Panc1 (cell line): ENCODE measurements around the gene CDH26. TPM values are rescaled to one million over a fixed set of nuclear protein-coding genes. Genes with fewer than 3 reads are reported as not detected.

Source experiments
- ATAC-seq: fragments of 200-7000 bp; cut with Tn5 transposase; 2 replicates; pipeline ENCODE4 v1.9.1; 2020; ENCODE audit warnings: mild to moderate bottlenecking, moderate library complexity
- BruUV-seq: library from RNA; stranded (reverse); fragments of 400-500 nt; replicated peaks from 2 replicates; lab custom pipeline; 2021; lab: Mats Ljungman, UMichigan
- CTCF ChIA-PET: fragments of 300-600 bp; sonication (Branson Sonifier 250); formaldehyde crosslinking; loops from one replicate; lab custom pipeline; 2022; ENCODE audit warnings: antibody characterized with exemption; lab: Charles Lee
- POLR2A ChIA-PET: fragments of 300-600 bp; sonication (Branson Sonifier 250); formaldehyde crosslinking; loops from one replicate; lab custom pipeline; 2022; ENCODE audit warnings: antibody characterized with exemption; lab: Charles Lee
- DNase-seq: peaks from one replicate; pipeline ENCODE4 v3.0.0-alpha.2; 2010; ENCODE audit warnings: low read depth, low spot score
- H3K27ac ChIP-seq: 2 replicates; pipeline ENCODE4 v1.5.1; 2011; ENCODE audit warnings: mild to moderate bottlenecking, low read length, inconsistent platforms
- H3K27me3 ChIP-seq: fragments of 200-500 bp; sonication (Bioruptor generic); 2 replicates; pipeline ENCODE4 v1.6.0; 2014; ENCODE audit warnings: low read length, inconsistent platforms; ENCODE audit not compliant: control insufficient read depth, insufficient read depth
- H3K36me3 ChIP-seq: fragments of 200-500 bp; sonication (Bioruptor generic); 2 replicates; pipeline ENCODE4 v1.5.1; 2014; ENCODE audit warnings: inconsistent platforms, mild to moderate bottlenecking, low read length, moderate library complexity; ENCODE audit not compliant: control insufficient read depth, insufficient read depth
- H3K4me1 ChIP-seq: 2 replicates; pipeline ENCODE4 v1.5.1; 2011; ENCODE audit warnings: inconsistent platforms, mild to moderate bottlenecking, low read length, moderate library complexity; ENCODE audit not compliant: control insufficient read depth, insufficient read depth
- H3K4me3 ChIP-seq, 2 experiments: 2 replicates each; pipeline ENCODE4 v1.5.1; 2011 to 2012; ENCODE audit warnings: low read depth in 2 of 2, low read length in 2 of 2, mild to moderate bottlenecking in 2 of 2, inconsistent platforms in 1 of 2, moderate library complexity in 1 of 2
- H3K9me3 ChIP-seq: fragments of 200-500 bp; sonication (Bioruptor generic); 2 replicates; pipeline ENCODE4 v1.5.1; 2014; ENCODE audit warnings: low read depth, mild to moderate bottlenecking, inconsistent platforms, low read length, moderate library complexity; ENCODE audit not compliant: control insufficient read depth, insufficient read depth
- CTCF ChIP-seq: fragments of 450-650 bp; IDR thresholded peaks from 2 replicates; pipeline ENCODE4 v1.5.1; 2017; ENCODE audit warnings: mild to moderate bottlenecking
- POLR2AphosphoS5 ChIP-seq: IDR thresholded peaks from 2 replicates; pipeline ENCODE4 v1.6.1; 2012; ENCODE audit warnings: mild to moderate bottlenecking, low read depth, low read length, moderate library complexity
- REST ChIP-seq, 2 experiments: IDR thresholded peaks; 2 replicates each; pipeline ENCODE4 v1.6.1; 2011 to 2012; ENCODE audit warnings: low read depth in 2 of 2, control low read depth in 1 of 2, low read length in 1 of 2, mild to moderate bottlenecking in 1 of 2, moderate library complexity in 1 of 2; ENCODE audit not compliant: insufficient read depth in 1 of 2
- SIN3A ChIP-seq: IDR thresholded peaks from 2 replicates; pipeline ENCODE4 v1.6.1; 2012; ENCODE audit warnings: low read depth, mild to moderate bottlenecking, low read length, moderate library complexity, borderline replicate concordance; ENCODE audit not compliant: insufficient read depth
- TCF7L2 ChIP-seq: IDR thresholded peaks from 2 replicates; pipeline ENCODE4 v1.6.1; 2011; ENCODE audit warnings: mild to moderate bottlenecking, low read depth, low read length, inconsistent platforms
- in situ Hi-C: cut with HindIII; loops from 2 replicates; pipeline ENCODE4 v1.10.0; 2016; ENCODE audit warnings: low sequenced_read_pairs, low pct_unique_long_range_greater_than_20kb
- intact Hi-C: fragments of 100-400 bp; cut with micrococcal nuclease; formaldehyde crosslinking; loops from one replicate; pipeline ENCODE4 v1.10.0; 2022; ENCODE audit not compliant: unreplicated experiment
- total RNA-seq: library from RNA; stranded (reverse); gene quantifications from one replicate; pipeline ENCODE4 v1.2.1, GENCODE V29; 2021; ENCODE audit not compliant: unreplicated experiment

The CDH26 gene
- total RNA-seq, 1 experiment from 2014 or later, result 0.46 TPM

- intact Hi-C loops, result no loop called here
- Histone ChIP-seq H3K4me1 (no peaks in the 10 kb centered on the region; the same call in 1 of the 2 replicates), H3K36me3 (no peaks in the 10 kb centered on the region), H3K27me3 (peaks cover 4% of the 10 kb centered on the region), H3K4me3 (no peak overlapping the region), H3K9me3 (no peaks in the 10 kb centered on the region), H3K27ac (no peak overlapping the region)
- ChIA-PET CTCF (no interaction called here), POLR2A (no interaction called here)
- ATAC-seq, result no peak
- no peak for DNase-seq
- no TSS peak for BruUV-seq
- TF ChIP-seq CTCF, result no peak
- TF ChIP-seq POLR2AphosphoS5, result no peak
- no peak for TF ChIP-seq REST (IDR thresholded peaks at IDR 0.05; ENCODE audit: insufficient read depth in 1 of 2, low read depth in 2 of 2, low read length in 1 of 2)
- TF ChIP-seq SIN3A, result no peak
- TF ChIP-seq TCF7L2, result no peak
- in situ Hi-C loops, result no loop called here
Measured at GRCh38 chr20:60053125-60053817, 95.0 kb downstream of the CDH26 start.

GRCh38 chr20:60053818-60054190 lies 95.6 kb downstream of the CDH26 start:
- H3K36me3 ChIP-seq, result no peaks in the 10 kb centered on the region
- no TSS peak for BruUV-seq
- no peak overlapping the region for H3K4me3 ChIP-seq
- no peak for ATAC-seq
- H3K27ac ChIP-seq, result no peak overlapping the region
- no peak for DNase-seq
- in situ Hi-C loops, result no loop called here
- ChIA-PET POLR2A (no interaction called here), CTCF (no interaction called here)
- H3K9me3 ChIP-seq, result no peaks in the 10 kb centered on the region
- peaks cover 4% of the 10 kb centered on the region for H3K27me3 ChIP-seq
- no peaks in the 10 kb centered on the region; the same call in 1 of the 2 replicates for H3K4me1 ChIP-seq
- TF ChIP-seq CTCF (no peak), POLR2AphosphoS5 (no peak), TCF7L2 (no peak), REST (IDR thresholded peaks at IDR 0.05; ENCODE audit: insufficient read depth in 1 of 2, low read depth in 2 of 2, low read length in 1 of 2) (no peak), SIN3A (no peak)
- intact Hi-C loops, result no loop called here
